ENCODE data around the gene FAM168A.

DNA sequence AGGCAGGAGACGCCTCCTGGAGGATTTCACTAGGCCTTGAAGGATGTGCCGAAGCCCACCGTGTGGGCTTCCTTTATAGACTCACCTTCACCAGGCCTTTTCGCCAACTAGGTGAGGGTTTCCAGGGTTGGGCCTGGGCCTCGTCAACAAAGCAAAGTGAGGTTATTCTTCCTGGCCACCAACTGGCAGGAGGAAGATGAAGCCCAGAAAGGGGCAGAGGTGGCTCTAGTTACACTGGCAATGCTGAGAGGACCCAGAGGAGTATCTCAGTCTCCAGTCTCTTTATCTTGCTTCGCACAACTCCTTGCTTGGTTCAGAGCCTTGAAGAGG is 222.1 kb downstream of the FAM168A start:
- TF ChIP-seq, protein P1, sequence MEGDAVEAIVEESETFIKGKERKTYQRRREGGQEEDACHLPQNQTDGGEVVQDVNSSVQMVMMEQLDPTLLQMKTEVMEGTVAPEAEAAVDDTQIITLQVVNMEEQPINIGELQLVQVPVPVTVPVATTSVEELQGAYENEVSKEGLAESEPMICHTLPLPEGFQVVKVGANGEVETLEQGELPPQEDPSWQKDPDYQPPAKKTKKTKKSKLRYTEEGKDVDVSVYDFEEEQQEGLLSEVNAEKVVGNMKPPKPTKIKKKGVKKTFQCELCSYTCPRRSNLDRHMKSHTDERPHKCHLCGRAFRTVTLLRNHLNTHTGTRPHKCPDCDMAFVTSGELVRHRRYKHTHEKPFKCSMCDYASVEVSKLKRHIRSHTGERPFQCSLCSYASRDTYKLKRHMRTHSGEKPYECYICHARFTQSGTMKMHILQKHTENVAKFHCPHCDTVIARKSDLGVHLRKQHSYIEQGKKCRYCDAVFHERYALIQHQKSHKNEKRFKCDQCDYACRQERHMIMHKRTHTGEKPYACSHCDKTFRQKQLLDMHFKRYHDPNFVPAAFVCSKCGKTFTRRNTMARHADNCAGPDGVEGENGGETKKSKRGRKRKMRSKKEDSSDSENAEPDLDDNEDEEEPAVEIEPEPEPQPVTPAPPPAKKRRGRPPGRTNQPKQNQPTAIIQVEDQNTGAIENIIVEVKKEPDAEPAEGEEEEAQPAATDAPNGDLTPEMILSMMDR (IDR thresholded peaks at IDR 0.05) = no peak
- no peak for TF ChIP-seq POLR2A (IDR thresholded peaks at IDR 0.05)

Measured in ovary (tissue), 3 donors.